HepG2 (cell line): ENCODE results near the gene MRAP. TPM values are rescaled to one million over a fixed set of nuclear protein-coding genes. Genes with fewer than 3 reads are reported as not detected.

Source experiments
- BRD4 ChIP-seq: sonication (generic); formaldehyde crosslinking; IDR thresholded peaks from 2 replicates; pipeline ENCODE4 v1.4.0; 2020; ENCODE audit warnings: missing genetic modification reagents
- HNRNPH1 ChIP-seq: fragments of 200-400 bp; formaldehyde crosslinking; optimal IDR thresholded peaks from 2 replicates; pipeline ENCODE3; 2017; ENCODE audit warnings: mild to moderate bottlenecking, low read depth, low read length
- IKZF4 ChIP-seq: sonication (generic); formaldehyde crosslinking; IDR thresholded peaks from 2 replicates; pipeline ENCODE4 v1.5.1; 2020; ENCODE audit warnings: borderline replicate concordance, mild to moderate bottlenecking, low read depth, missing genetic modification reagents; ENCODE audit errors: not compliant biosample characterization
- MTA1 ChIP-seq: sonication (generic); formaldehyde crosslinking; IDR thresholded peaks from 2 replicates; pipeline ENCODE4 v1.4.0; 2020; ENCODE audit warnings: missing genetic modification reagents, mild to moderate bottlenecking, borderline replicate concordance
- SALL2 ChIP-seq: sonication (generic); formaldehyde crosslinking; IDR thresholded peaks from 2 replicates; pipeline ENCODE4 v1.8.1; 2023; ENCODE audit warnings: mild to moderate bottlenecking, missing genetic modification reagents, inconsistent platforms
- SMAD9 ChIP-seq: sonication (generic); formaldehyde crosslinking; IDR thresholded peaks from 2 replicates; pipeline ENCODE4 v1.5.1; 2020; ENCODE audit warnings: mild to moderate bottlenecking, missing genetic modification reagents
- SRSF1 ChIP-seq: fragments of 200-400 bp; formaldehyde crosslinking; optimal IDR thresholded peaks from 2 replicates; pipeline ENCODE3; 2017; ENCODE audit warnings: mild to moderate bottlenecking, low read depth, low read length, moderate library complexity
- USF2 ChIP-seq, 2 experiments: sonication (generic) in 1 of 2; formaldehyde crosslinking in 1 of 2; IDR thresholded peaks; 2 replicates each; pipeline versions ENCODE4 v1.5.1 to v1.6.1; 2011 to 2020; ENCODE audit warnings: borderline replicate concordance in 1 of 2, low read depth in 1 of 2, low read length in 1 of 2, mild to moderate bottlenecking in 1 of 2, missing genetic modification reagents in 1 of 2, moderate library complexity in 1 of 2
- ZNF253 ChIP-seq: sonication (generic); formaldehyde crosslinking; IDR thresholded peaks from 2 replicates; pipeline ENCODE4 v1.8.0; 2022; ENCODE audit warnings: mild to moderate bottlenecking, missing genetic modification reagents, borderline replicate concordance
- ZNF326 ChIP-seq: sonication (generic); formaldehyde crosslinking; IDR thresholded peaks from 2 replicates; pipeline ENCODE4 v1.4.0; 2020; ENCODE audit warnings: missing genetic modification reagents, borderline replicate concordance
- ZNF333 ChIP-seq: sonication (generic); formaldehyde crosslinking; IDR thresholded peaks from 2 replicates; pipeline ENCODE4 v1.4.0; 2020; ENCODE audit warnings: mild to moderate bottlenecking, missing genetic modification reagents, borderline replicate concordance
- ZNF543 ChIP-seq: sonication (generic); formaldehyde crosslinking; IDR thresholded peaks from 2 replicates; pipeline ENCODE4 v1.4.0; 2020; ENCODE audit warnings: mild to moderate bottlenecking, missing genetic modification reagents
- ZNF564 ChIP-seq: sonication (generic); formaldehyde crosslinking; IDR thresholded peaks from 2 replicates; pipeline ENCODE4 v1.8.1; 2023; ENCODE audit warnings: mild to moderate bottlenecking, missing genetic modification reagents
- ZNF672 ChIP-seq: sonication (generic); formaldehyde crosslinking; IDR thresholded peaks from 2 replicates; pipeline ENCODE4 v1.8.1; 2022; ENCODE audit warnings: missing genetic modification reagents
- ZNF740 ChIP-seq: sonication (generic); formaldehyde crosslinking; IDR thresholded peaks from 2 replicates; pipeline ENCODE4 v1.4.0; 2020; ENCODE audit warnings: missing genetic modification reagents
- ZNF761 ChIP-seq: sonication (generic); formaldehyde crosslinking; conservative IDR thresholded peaks from 2 replicates; pipeline ENCODE4 v1.4.0; 2020; ENCODE audit warnings: mild to moderate bottlenecking, missing genetic modification reagents
- ZNF780A ChIP-seq: sonication (generic); formaldehyde crosslinking; IDR thresholded peaks from 2 replicates; pipeline ENCODE4 v1.8.0; 2022; ENCODE audit warnings: mild to moderate bottlenecking, missing genetic modification reagents, moderate library complexity
- polyA plus RNA-seq, 8 experiments: library from polyadenylated mRNA; depleted of rRNA in 3 of 8; stranded (reverse) in 7 of 8; unstranded in 1 of 8; fragments of >200 nt; fragmentation: Illumina TruSeq in 4 of 8; extraction: Trizol in 4 of 8; gene quantifications; 2 replicates each; pipeline versions ENCODE4 v1.2.1 to v1.2.3, GENCODE V29; 2011 to 2016; ENCODE audit warnings: low read depth in 4 of 8, missing spikeins in 1 of 8, mixed read lengths in 1 of 8; ENCODE audit not compliant: insufficient read depth in 1 of 8
- total RNA-seq, 5 experiments: library from RNA; depleted of rRNA; stranded (reverse); fragments of >200 nt; fragmentation: Illumina TruSeq; extraction: Trizol; gene quantifications; 2 replicates each; pipeline ENCODE4 v1.2.3, GENCODE V29; 2016; ENCODE audit warnings: low read depth in 1 of 5
- TF ChIP-seq, protein P1 (sequence below): sonication (generic); formaldehyde crosslinking; IDR thresholded peaks from 2 replicates; pipeline ENCODE4 v1.4.0; 2020; ENCODE audit warnings: missing genetic modification reagents, borderline replicate concordance

The MRAP gene
- total and polyA plus RNA-seq, 2 of the 13 experiments (the other 11 are each of a cell fraction or from before 2014, with no cell fraction given): 0.46 to 1.2 TPM

GRCh38 chr21:32278518-32279376 is 19.9 kb upstream of the MRAP start, which contains the start of gene MIS18A (continued):
- TF ChIP-seq BRD4 (CRISPR knock-in tag) (no peak; the same call in 1 of the 2 replicates), ZNF761 (CRISPR knock-in tag) (peak; percentile 70; the same call in 1 of the 2 replicates), SMAD9 (CRISPR knock-in tag) (no peak), ZNF253 (CRISPR knock-in tag) (0 out of 2 replicates have a peak, but pooled peaks have one; percentile 29), ZNF672 (no peak), IKZF4 (CRISPR knock-in tag) (no peak), USF2 (IDR thresholded peaks at IDR 0.05; ENCODE audit: low read depth, low read length) (no peak), USF2 (CRISPR knock-in tag; IDR thresholded peaks at IDR 0.05; ENCODE audit: borderline replicate concordance) (no peak), ZNF740 (no peak), MTA1 (CRISPR knock-in tag) (no peak; the same call in 1 of the 2 replicates), HNRNPH1 (no peak), ZNF326 (CRISPR knock-in tag) (no peak), ZNF780A (peak; percentile 74; the same call in 1 of the 2 replicates), SRSF1 (peak; percentile 36), ZNF333 (CRISPR knock-in tag) (0 out of 2 replicates have a peak, but pooled peaks have one; percentile 79), ZNF564 (CRISPR knock-in tag) (0 out of 2 replicates have a peak, but pooled peaks have one; percentile 44), SALL2 (CRISPR knock-in tag) (peak; percentile 88), ZNF543 (no peak; the same call in 1 of the 2 replicates)
- TF ChIP-seq, protein P1, sequence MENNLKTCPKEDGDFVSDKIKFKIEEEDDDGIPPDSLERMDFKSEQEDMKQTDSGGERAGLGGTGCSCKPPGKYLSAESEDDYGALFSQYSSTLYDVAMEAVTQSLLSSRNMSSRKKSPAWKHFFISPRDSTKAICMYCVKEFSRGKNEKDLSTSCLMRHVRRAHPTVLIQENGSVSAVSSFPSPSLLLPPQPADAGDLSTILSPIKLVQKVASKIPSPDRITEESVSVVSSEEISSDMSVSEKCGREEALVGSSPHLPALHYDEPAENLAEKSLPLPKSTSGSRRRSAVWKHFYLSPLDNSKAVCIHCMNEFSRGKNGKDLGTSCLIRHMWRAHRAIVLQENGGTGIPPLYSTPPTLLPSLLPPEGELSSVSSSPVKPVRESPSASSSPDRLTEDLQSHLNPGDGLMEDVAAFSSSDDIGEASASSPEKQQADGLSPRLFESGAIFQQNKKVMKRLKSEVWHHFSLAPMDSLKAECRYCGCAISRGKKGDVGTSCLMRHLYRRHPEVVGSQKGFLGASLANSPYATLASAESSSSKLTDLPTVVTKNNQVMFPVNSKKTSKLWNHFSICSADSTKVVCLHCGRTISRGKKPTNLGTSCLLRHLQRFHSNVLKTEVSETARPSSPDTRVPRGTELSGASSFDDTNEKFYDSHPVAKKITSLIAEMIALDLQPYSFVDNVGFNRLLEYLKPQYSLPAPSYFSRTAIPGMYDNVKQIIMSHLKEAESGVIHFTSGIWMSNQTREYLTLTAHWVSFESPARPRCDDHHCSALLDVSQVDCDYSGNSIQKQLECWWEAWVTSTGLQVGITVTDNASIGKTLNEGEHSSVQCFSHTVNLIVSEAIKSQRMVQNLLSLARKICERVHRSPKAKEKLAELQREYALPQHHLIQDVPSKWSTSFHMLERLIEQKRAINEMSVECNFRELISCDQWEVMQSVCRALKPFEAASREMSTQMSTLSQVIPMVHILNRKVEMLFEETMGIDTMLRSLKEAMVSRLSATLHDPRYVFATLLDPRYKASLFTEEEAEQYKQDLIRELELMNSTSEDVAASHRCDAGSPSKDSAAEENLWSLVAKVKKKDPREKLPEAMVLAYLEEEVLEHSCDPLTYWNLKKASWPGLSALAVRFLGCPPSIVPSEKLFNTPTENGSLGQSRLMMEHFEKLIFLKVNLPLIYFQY (CRISPR knock-in tag): 0 out of 2 replicates have a peak, but pooled peaks have one; percentile 22
